ENCODE results near the gene CMSS1.

- TF ChIP-seq EP300 (IDR thresholded peaks at IDR 0.05) (no peak), POLR2A (IDR thresholded peaks at IDR 0.05; ENCODE audit: low read depth) (no peak), CTCF (IDR thresholded peaks at IDR 0.05) (no peak)
Observed at GRCh38 chr3:99837715-99838114, 20.1 kb downstream of the CMSS1 start.

All from esophagus muscularis mucosa (tissue), 4 donors.